ENCODE data around the gene IL17RD.

GRCh38 chr3:57133157-57133556 is 32.0 kb downstream of the IL17RD start:
- TF ChIP-seq CTCF (conservative IDR thresholded peaks at IDR 0.05; ENCODE audit: low read depth, low read length) (no peak), RAD21 (IDR thresholded peaks at IDR 0.05; ENCODE audit: low read length) (no peak), POLR2A (IDR thresholded peaks at IDR 0.05; ENCODE audit: low read depth, low read length) (no peak), ELK1 (IDR thresholded peaks at IDR 0.05; ENCODE audit: borderline replicate concordance, low read depth, low read length) (no peak)
- TF ChIP-seq, protein P1, sequence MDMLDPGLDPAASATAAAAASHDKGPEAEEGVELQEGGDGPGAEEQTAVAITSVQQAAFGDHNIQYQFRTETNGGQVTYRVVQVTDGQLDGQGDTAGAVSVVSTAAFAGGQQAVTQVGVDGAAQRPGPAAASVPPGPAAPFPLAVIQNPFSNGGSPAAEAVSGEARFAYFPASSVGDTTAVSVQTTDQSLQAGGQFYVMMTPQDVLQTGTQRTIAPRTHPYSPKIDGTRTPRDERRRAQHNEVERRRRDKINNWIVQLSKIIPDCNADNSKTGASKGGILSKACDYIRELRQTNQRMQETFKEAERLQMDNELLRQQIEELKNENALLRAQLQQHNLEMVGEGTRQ (IDR thresholded peaks at IDR 0.05; ENCODE audit: low read depth, low read length), result no peak
